Activated T-cell treated with anti-CD3 and anti-CD28 coated beads, Interleukin-2, amount 50 U/mL, for 72 hours (primary cell): Measurements from ENCODE around the gene PLA2G6. TPM values are rescaled to one million over a fixed set of nuclear protein-coding genes. Genes with fewer than 3 reads are reported as not detected.

Experiments
- ATAC-seq, 2 donors: fragments of 150-1000 bp; cut with Tn5 transposase; replicated peaks in 1 of 2; 2 replicates each; pipeline ENCODE4 v1.10.0; 2021; ENCODE audit warnings: moderate library complexity in 2 of 2, mild to moderate bottlenecking in 1 of 2
- DNase-seq, 2 donors: peaks; one replicate each; pipeline ENCODE4 v3.0.0; 2021 to 2022; ENCODE audit warnings: mixed read lengths in 1 of 2
- H3K27ac Mint-ChIP-seq: one replicate; pipeline ENCODE4 v1.8.0; 2022; ENCODE audit warnings: mild to moderate bottlenecking, moderate library complexity, mixed read lengths
- H3K27me3 Mint-ChIP-seq: one replicate; pipeline ENCODE4 v1.8.0; 2022; ENCODE audit warnings: low read depth, mixed read lengths
- H3K36me3 Mint-ChIP-seq, 2 donors: one replicate each; pipeline ENCODE4 v1.8.0; 2022; ENCODE audit warnings: mixed read lengths in 2 of 2, mild to moderate bottlenecking in 1 of 2; ENCODE audit not compliant: insufficient read depth in 2 of 2
- H3K4me1 Mint-ChIP-seq: one replicate; pipeline ENCODE4 v1.8.0; 2022; ENCODE audit warnings: low read depth, mixed read lengths
- H3K4me3 Mint-ChIP-seq, 2 donors: one replicate each; pipeline ENCODE4 v1.8.0; 2022; ENCODE audit warnings: mild to moderate bottlenecking in 2 of 2, mixed read lengths in 2 of 2, moderate library complexity in 2 of 2
- H3K9me3 Mint-ChIP-seq, 2 donors: one replicate each; pipeline ENCODE4 v1.8.0; 2022; ENCODE audit warnings: mixed read lengths in 2 of 2
- total RNA-seq, 2 donors: library from RNA; stranded (reverse); gene quantifications; one replicate each; pipeline ENCODE4 v1.2.3, GENCODE V29; 2022

PLA2G6 gene
- total RNA-seq, 2 donors from 2014 or later, result 87.5 to 102 TPM

GRCh38 chr22:38176170-38176741, 5.4 kb downstream of the PLA2G6 start:
- peak; percentile 29 to 39 for ATAC-seq
- peak; percentile 42 to 53 for DNase-seq

GRCh38 chr22:38175206-38176118, 6.2 kb downstream of the PLA2G6 start:
- H3K27ac Mint-ChIP-seq, result no peak overlapping the region
- no peaks in the 10 kb centered on the region for H3K27me3 Mint-ChIP-seq
- no peaks in the 10 kb centered on the region for H3K36me3 Mint-ChIP-seq
- no peak for ATAC-seq
- peak overlapping the region in 1 of 2 donors; percentile 44 for H3K4me3 Mint-ChIP-seq
- peaks cover 76% of the 10 kb centered on the region for H3K4me1 Mint-ChIP-seq
- H3K9me3 Mint-ChIP-seq, result no peaks in the 10 kb centered on the region
- no peak for DNase-seq

More at GRCh38 chr22:38176170-38176741, 5.4 kb downstream of the PLA2G6 start:
- Mint-ChIP-seq H3K27ac (no peak overlapping the region), H3K4me1 (peaks cover 84% of the 10 kb centered on the region), H3K36me3 (peaks cover 3 to 4% of the 10 kb centered on the region in 2 donors), H3K9me3 (no peaks in the 10 kb centered on the region), H3K4me3 (peak overlapping the region; percentile 39 to 44), H3K27me3 (no peaks in the 10 kb centered on the region)

GRCh38 chr22:38174626-38175025, 7.0 kb downstream of the PLA2G6 start:
- ATAC-seq (no peak), DNase-seq (no peak)
- Mint-ChIP-seq H3K36me3 (no peaks in the 10 kb centered on the region), H3K27me3 (no peaks in the 10 kb centered on the region), H3K27ac (no peak overlapping the region), H3K4me3 (no peak overlapping the region), H3K4me1 (peaks cover 68% of the 10 kb centered on the region), H3K9me3 (no peaks in the 10 kb centered on the region)

- Mint-ChIP-seq H3K4me3 (no peak overlapping the region), H3K27me3 (no peaks in the 10 kb centered on the region), H3K4me1 (peaks cover 57% of the 10 kb centered on the region), H3K27ac (no peak overlapping the region), H3K36me3 (no peaks in the 10 kb centered on the region), H3K9me3 (no peaks in the 10 kb centered on the region)
- DNase-seq (no peak), ATAC-seq (no peak)
Observed at GRCh38 chr22:38173641-38173906, 8.1 kb downstream of the PLA2G6 start.

- peaks cover under 1% of the 10 kb centered on the region in 2 donors for H3K36me3 Mint-ChIP-seq
- DNase-seq, result peak; percentile 32 to 49
- H3K9me3 Mint-ChIP-seq, result no peaks in the 10 kb centered on the region
- peaks cover 53% of the 10 kb centered on the region for H3K4me1 Mint-ChIP-seq
- H3K4me3 Mint-ChIP-seq, result peak overlapping the region; percentile 57 to 65
- ATAC-seq, result peak; percentile 43 to 57
- H3K27me3 Mint-ChIP-seq, result no peaks in the 10 kb centered on the region
- H3K27ac Mint-ChIP-seq, result peak overlapping the region; percentile 5
Observed at GRCh38 chr22:38172832-38173640, 8.6 kb downstream of the PLA2G6 start.

- Mint-ChIP-seq H3K27ac (peak overlapping the region; percentile 58), H3K36me3 (peaks cover 4% of the 10 kb centered on the region in 2 donors), H3K9me3 (no peaks in the 10 kb centered on the region), H3K4me1 (peaks cover 44% of the 10 kb centered on the region), H3K4me3 (peak overlapping the region in 1 of 2 donors; percentile 32), H3K27me3 (no peaks in the 10 kb centered on the region)
- ATAC-seq (no peak), DNase-seq (no peak)
Observed at GRCh38 chr22:38171927-38172831, 9.5 kb downstream of the PLA2G6 start.

GRCh38 chr22:38170469-38170868, 11.2 kb downstream of the PLA2G6 start:
- no peaks in the 10 kb centered on the region for H3K27me3 Mint-ChIP-seq
- no peak overlapping the region for H3K4me3 Mint-ChIP-seq
- peaks cover 27% of the 10 kb centered on the region for H3K4me1 Mint-ChIP-seq
- peaks cover 4% of the 10 kb centered on the region in 2 donors for H3K36me3 Mint-ChIP-seq
- H3K27ac Mint-ChIP-seq, result no peak overlapping the region
- DNase-seq, result no peak
- no peak for ATAC-seq
- H3K9me3 Mint-ChIP-seq, result no peaks in the 10 kb centered on the region

GRCh38 chr22:38169116-38169515, 12.5 kb downstream of the PLA2G6 start:
- H3K36me3 Mint-ChIP-seq, result peaks cover 4 to 7% of the 10 kb centered on the region in 2 donors
- H3K27me3 Mint-ChIP-seq, result no peaks in the 10 kb centered on the region
- no peak overlapping the region for H3K27ac Mint-ChIP-seq
- DNase-seq (no peak), ATAC-seq (no peak)
- no peak overlapping the region for H3K4me3 Mint-ChIP-seq
- H3K4me1 Mint-ChIP-seq, result peaks cover 21% of the 10 kb centered on the region
- H3K9me3 Mint-ChIP-seq, result no peaks in the 10 kb centered on the region

- Mint-ChIP-seq H3K9me3 (no peaks in the 10 kb centered on the region), H3K27ac (no peak overlapping the region), H3K4me1 (peaks cover 14% of the 10 kb centered on the region), H3K4me3 (no peak overlapping the region), H3K27me3 (no peaks in the 10 kb centered on the region), H3K36me3 (peaks cover 4 to 7% of the 10 kb centered on the region in 2 donors)
- DNase-seq, result no peak
- ATAC-seq, result no peak
Observed at GRCh38 chr22:38167988-38168407, 13.6 kb downstream of the PLA2G6 start.

GRCh38 chr22:38165922-38166593, 15.6 kb downstream of the PLA2G6 start:
- Mint-ChIP-seq H3K4me3 (no peak overlapping the region), H3K4me1 (peaks cover 12% of the 10 kb centered on the region), H3K27me3 (no peaks in the 10 kb centered on the region), H3K36me3 (peaks cover 4 to 9% of the 10 kb centered on the region in 2 donors), H3K9me3 (no peaks in the 10 kb centered on the region), H3K27ac (no peak overlapping the region)
- no peak for ATAC-seq
- DNase-seq, result no peak

GRCh38 chr22:38164551-38164918, 17.1 kb downstream of the PLA2G6 start:
- Mint-ChIP-seq H3K27me3 (no peaks in the 10 kb centered on the region), H3K9me3 (no peaks in the 10 kb centered on the region), H3K27ac (no peak overlapping the region), H3K36me3 (peaks cover 4 to 9% of the 10 kb centered on the region in 2 donors), H3K4me3 (no peak overlapping the region), H3K4me1 (peaks cover 12% of the 10 kb centered on the region)
- DNase-seq (no peak), ATAC-seq (no peak)
